Measurements from ENCODE around the gene TEX52.
"Not testable (repeated sequence)": the region's sequence is repeated elsewhere in the genome, so short reads cannot be mapped to it uniquely, and the experiment has no call there.

The TEX52 gene

GRCh38 chr12:2884810-2885209 is 28.0 kb upstream of the TEX52 start:
- DNase-seq (ENCODE audit: extremely low read depth, low read depth) = no peak
- TF ChIP-seq, protein P1, sequence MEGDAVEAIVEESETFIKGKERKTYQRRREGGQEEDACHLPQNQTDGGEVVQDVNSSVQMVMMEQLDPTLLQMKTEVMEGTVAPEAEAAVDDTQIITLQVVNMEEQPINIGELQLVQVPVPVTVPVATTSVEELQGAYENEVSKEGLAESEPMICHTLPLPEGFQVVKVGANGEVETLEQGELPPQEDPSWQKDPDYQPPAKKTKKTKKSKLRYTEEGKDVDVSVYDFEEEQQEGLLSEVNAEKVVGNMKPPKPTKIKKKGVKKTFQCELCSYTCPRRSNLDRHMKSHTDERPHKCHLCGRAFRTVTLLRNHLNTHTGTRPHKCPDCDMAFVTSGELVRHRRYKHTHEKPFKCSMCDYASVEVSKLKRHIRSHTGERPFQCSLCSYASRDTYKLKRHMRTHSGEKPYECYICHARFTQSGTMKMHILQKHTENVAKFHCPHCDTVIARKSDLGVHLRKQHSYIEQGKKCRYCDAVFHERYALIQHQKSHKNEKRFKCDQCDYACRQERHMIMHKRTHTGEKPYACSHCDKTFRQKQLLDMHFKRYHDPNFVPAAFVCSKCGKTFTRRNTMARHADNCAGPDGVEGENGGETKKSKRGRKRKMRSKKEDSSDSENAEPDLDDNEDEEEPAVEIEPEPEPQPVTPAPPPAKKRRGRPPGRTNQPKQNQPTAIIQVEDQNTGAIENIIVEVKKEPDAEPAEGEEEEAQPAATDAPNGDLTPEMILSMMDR (IDR thresholded peaks at IDR 0.05; ENCODE audit: low read depth, low read length) = no peak

DNA sequence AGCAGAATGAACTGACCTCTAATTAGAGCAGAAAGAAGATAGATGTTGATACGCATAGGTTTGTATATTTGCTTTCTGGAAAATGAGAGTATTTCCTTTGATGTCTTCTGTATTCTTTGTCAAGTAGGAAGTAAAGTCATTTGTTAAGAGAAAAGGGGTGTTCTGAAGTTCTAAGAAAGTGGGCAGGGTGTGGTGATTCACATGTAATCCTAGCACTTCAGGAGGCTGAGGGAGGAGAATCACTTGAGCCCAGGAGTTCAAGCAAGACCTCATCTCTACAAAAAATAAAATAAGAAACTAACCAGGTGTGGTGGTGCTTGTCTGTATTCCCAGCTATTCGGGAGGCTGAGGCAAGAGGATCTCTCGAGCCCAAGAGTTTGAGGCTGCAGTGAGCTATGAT is 23.0 kb upstream of the TEX52 start:
- TF ChIP-seq, protein P1 (IDR thresholded peaks at IDR 0.05; ENCODE audit: low read depth, low read length) = no peak
- DNase-seq (ENCODE audit: extremely low read depth, low read depth) = no peak

GRCh38 chr12:2877953-2878732 is 21.3 kb upstream of the TEX52 start:
- no peak for DNase-seq (ENCODE audit: extremely low read depth, low read depth)
- TF ChIP-seq, protein P1 (IDR thresholded peaks at IDR 0.05; ENCODE audit: low read depth, low read length) = no peak; the same call in 1 of the 2 replicates

DNA sequence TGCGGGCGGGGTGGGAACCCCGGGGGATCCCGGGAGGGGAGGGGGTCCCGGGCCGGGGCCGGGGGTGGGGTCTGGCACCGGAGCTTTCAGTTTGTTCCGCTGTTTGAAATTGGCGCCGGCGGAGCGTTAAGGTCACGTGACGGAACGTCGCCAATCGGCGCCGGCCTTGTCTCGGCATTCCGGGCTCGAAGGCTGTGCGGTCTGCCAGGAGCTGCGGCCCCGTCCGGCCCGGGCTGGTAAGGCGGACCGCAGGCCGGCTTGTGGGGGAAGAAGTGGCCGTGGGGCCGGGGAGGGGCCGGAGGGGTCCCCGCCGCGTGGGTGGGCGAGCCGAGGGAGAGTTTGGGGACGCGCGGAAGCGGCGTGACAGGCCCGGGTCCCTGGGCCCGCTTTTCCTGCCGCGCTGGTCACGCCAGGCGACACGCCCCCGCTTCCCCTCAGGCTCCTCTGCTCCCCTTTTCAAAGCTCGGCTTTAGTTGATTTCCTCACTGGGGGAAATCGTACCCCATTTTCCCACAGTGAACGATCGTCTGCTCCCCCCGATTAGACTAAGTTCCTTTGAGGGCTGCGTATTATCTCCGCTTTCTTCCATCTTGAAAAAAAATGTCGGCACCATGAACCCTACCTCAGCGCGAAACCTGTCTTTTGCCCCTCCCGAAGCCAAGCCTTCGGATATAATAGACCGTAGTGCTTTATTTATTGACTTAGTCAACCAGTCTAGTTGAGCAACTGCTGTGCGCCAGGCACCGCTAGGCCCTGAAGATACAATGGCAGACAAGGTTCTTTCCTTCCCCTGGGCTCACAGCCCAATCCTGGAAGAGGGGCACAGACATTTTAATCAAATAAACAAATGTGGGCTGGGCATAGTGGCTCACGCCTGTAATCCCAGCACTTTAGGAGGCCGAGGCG is 20.5 kb upstream of the TEX52 start, which contains the start of the genes FOXM1 and RHNO1:
Gene FOXM1, minus strand, starts transcription at position 128 of the 906 bp plus-strand sequence. CDS start 2,696 bp downstream, outside the sequence.
Gene RHNO1, plus strand, starts transcription at position 177 of the 906 bp plus-strand sequence. CDS start 8,144 bp downstream, outside the sequence.
- TF ChIP-seq, protein P1 (IDR thresholded peaks at IDR 0.05; ENCODE audit: low read depth, low read length) = no peak; the same call in 1 of the 2 replicates
- peak; percentile 79 for DNase-seq (ENCODE audit: extremely low read depth, low read depth)

- DNase-seq (ENCODE audit: extremely low read depth, low read depth) = no peak
Observed at GRCh38 chr12:2876431-2877046, 19.7 kb upstream of the TEX52 start.

DNA sequence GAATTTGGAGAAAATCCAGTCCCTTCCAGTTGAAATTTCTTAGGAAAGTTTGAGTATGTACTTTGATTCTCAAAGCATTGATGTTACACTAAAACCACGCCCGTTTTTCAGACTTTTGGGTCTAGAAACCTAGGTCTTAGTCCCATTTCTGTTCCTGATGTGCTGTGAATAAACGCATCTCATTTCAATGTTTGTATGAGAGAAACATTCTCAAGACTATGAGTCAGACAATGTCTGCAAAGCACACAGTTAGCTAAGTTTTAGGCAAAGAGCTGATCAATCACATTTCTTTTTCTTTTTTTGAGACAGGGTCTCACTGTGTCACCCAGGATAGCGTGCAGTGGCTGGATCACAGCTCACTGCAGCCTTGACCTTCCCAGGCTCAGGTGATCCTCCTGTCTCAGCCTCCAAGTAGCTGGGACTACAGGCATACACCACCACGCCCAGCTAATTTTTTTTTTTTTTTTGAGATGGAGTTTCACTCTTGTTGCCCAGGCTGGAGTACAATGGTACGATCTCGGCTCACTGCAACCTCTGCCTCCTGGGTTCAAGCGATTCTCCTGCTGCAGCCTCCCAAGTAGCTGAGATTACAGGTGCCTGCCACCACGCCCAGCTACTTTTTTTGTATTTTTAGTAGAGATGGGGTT is 12.3 kb upstream of the TEX52 start:
- DNase-seq (ENCODE audit: extremely low read depth, low read depth) = not testable (repeated sequence)

More at GRCh38 chr12:2876431-2877046, 19.7 kb upstream of the TEX52 start:
- TF ChIP-seq, protein P1 (IDR thresholded peaks at IDR 0.05; ENCODE audit: low read depth, low read length) = no peak; the same call in 1 of the 2 replicates

DNA sequence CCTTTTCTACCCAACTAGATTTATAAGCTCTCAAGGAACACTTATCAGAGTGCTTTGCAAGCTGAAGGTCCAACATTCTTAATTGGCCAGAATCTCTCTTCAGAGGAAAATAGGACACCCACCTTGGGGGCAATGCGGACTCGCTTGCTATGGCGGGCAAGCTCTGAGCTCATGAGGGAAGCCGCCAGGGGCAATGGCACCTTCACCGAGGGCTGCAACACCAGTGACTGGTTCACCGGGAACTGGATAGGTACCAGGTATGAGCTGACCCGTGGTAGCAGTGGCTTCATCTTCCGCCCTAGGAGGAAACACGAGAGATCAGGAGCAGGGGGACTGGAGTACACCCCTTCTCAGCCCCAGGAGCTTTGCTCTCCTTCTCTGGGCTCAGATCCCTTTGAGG is 7.4 kb upstream of the TEX52 start:
- TF ChIP-seq, protein P1 (IDR thresholded peaks at IDR 0.05; ENCODE audit: low read depth, low read length) = no peak
- no peak for DNase-seq (ENCODE audit: extremely low read depth, low read depth)

DNA sequence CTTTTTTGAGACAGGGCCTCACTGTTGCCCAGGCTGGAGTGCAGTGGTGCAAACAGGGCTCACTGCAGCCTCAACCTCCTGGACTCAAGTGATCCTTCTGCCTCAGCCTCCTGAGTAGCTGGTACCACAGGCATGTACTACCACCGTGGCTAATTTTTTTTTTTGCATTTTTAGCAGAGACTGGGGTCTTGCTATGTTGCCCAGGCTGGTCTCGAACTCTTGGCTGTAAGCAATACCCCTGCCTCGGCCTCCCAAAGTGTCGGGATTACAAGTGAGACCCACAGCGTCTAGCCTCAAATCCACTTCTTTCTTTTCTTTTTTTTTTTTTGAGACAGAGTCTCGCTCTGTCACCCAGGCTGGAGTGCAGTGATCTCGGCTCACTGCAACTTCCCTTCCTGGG is 6.6 kb upstream of the TEX52 start:
- not testable (repeated sequence) for DNase-seq (ENCODE audit: extremely low read depth, low read depth)
